GM18511 (cell line): ENCODE results near the gene LDOC1.
"Not testable (repeated sequence)": the region's sequence is repeated elsewhere in the genome, so short reads cannot be mapped to it uniquely, and the experiment has no call there.

Experiments used
- ATAC-seq: cut with Tn5 transposase; IDR thresholded peaks from one replicate; pipeline ENCODE4 v1.9.1; 2021; ENCODE audit warnings: mild to moderate bottlenecking, moderate library complexity; ENCODE audit not compliant: unreplicated experiment

LDOC1 gene

GRCh38 chrX:141176586-141177451 is at the start of gene LDOC1:
TSS of gene LDOC1 (minus strand) at chrX:141177129. CDS start at chrX:141177021, 108 bp downstream.
- no peak for ATAC-seq

GRCh38 chrX:141221611-141222010 is 44.7 kb upstream of the LDOC1 start:
- ATAC-seq = no peak

GRCh38 chrX:141220342-141221008 is 43.5 kb upstream of the LDOC1 start:
- no peak for ATAC-seq

DNA sequence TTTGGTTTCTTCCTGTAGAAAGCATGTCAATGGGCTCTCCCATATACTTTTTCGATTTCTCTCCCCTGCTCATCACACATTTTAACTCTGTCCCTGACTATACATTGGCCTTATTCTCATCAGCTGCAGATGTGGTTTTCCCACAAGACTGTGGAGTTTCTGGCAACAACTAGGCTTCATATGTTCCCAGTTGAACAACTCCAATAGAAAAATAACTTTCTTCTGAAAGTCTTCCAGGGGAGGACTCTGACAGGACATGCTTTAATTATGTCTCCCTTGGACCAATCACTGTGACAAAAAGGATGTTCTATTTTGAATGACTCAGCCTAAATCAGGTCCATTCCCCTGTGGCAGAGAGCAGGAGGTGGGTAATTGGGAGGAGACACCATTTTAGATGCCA is 37.3 kb upstream of the LDOC1 start:
- no peak for ATAC-seq

- no peak for ATAC-seq
These were observed 25.0 kb upstream of the LDOC1 start for GRCh38 chrX:141201962-141202361.

DNA sequence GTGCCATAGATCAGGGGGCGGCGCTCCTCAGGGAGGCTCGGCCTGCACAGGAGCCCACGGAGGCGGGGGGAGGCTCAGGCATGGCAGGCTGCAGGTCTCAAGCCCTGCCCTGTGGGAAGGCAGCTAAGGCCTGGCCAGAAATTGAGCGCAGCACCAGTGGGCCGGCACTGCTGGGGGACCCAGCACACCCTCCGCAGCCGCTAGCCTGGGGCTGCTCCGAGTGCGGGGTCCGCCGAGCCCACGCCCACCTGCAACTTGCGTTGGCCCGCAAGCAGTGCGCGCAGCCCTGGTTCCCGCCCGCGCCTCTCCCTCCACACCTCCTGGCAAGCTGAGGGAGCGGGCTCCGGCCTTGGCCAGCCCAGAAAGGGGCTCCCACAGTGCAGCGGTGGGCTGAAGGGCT is 11.6 kb upstream of the LDOC1 start:
- ATAC-seq = not testable (repeated sequence)

DNA sequence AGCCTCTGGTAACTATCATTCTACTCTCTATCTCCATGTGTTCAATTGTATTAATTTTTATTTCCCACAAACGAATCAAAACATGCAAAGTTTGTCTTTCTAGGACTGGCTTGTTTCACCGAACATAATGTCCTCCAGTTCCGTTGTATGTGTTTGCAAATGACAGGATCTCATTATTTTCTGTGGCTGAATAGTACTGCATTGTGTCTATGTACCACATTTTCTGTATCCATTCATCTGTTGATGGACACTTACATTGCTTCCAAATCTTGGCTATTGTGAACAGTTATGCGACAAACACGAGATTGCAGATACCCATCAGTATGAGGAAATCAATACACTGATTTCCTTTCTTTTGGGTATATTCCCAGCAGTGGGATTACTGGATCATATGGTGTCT is 8.4 kb upstream of the LDOC1 start:
- no peak for ATAC-seq

GRCh38 chrX:141183000-141183399 is 6.1 kb upstream of the LDOC1 start:
- no peak for ATAC-seq

- no peak for ATAC-seq
These were observed 3.9 kb upstream of the LDOC1 start for GRCh38 chrX:141180851-141181250.

- ATAC-seq = no peak
These were observed 1.1 kb downstream of the LDOC1 start for GRCh38 chrX:141175786-141176185.

GRCh38 chrX:141164406-141164805 is 12.5 kb downstream of the LDOC1 start:
- no peak for ATAC-seq

GRCh38 chrX:141158084-141158483 is 18.8 kb downstream of the LDOC1 start:
- no peak for ATAC-seq

DNA sequence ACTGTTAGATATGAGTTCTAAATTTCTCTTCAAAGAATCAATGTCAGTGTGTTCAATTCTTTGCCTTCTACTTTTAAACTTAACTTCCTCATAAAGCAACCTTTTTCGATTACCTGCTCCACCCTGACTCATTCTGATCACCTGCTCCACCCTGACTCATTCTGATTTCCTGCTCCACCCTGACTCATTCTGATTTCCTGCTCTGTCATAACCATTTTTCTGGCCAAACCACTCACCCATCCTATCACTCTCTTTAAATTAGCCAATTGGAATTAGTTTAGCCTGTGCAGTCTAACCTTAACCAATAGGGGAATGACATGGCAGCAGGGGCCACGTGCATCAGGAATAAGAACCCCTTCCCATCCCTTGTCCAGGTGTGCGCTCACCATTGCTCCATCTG is 21.7 kb downstream of the LDOC1 start:
- not testable (repeated sequence) for ATAC-seq

GRCh38 chrX:141142946-141143345 is 34.0 kb downstream of the LDOC1 start:
- no peak for ATAC-seq

DNA sequence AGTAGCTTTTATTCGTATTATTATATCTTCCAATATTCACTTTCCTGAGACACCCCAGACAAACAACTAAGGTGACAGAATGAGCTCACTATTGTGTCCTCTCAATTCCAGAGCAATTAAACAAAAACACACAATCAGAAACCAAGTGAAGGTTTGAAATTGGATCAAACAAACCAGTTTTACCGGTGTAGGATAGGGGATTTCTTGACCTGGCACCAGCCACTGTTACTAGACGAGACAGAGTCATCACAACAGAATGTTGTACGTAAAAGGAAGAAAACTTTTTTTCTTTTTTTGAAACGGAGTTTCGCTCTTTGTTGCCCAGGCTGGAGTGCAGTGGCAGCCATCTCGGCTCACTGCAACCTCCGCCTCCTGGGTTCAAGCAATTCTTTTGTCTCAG is 43.7 kb downstream of the LDOC1 start:
- no peak for ATAC-seq

DNA sequence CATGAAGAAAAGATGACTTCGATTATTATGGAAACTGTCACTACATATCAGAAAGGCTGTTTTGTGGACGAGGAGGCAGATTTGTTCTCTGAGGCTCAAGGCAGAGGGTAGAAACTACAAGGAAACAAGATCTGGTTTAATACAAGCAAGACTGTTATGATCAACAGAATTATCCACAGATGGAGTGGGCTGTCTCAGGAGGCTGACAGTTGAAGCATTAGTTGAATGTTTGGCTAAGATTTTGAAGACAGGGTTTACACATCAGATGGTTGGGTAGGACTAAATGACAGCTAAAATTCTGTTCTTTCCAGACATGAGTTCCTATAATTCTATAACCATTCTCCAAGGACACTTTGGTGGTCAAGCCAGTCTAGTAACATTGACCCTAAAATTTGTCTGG is 49.8 kb downstream of the LDOC1 start:
- ATAC-seq = no peak
